PC-3 (cell line): ENCODE measurements around the gene TAGLN3. TPM values are rescaled to one million over a fixed set of nuclear protein-coding genes. Genes with fewer than 3 reads are reported as not detected.

Source experiments
- ATAC-seq: fragments of 200-7000 bp; cut with Tn5 transposase; 2 replicates; pipeline ENCODE4 v1.9.1; 2020; ENCODE audit warnings: mild to moderate bottlenecking, moderate library complexity
- BruUV-seq: library from RNA; stranded (reverse); fragments of 400-500 nt; replicated peaks from 2 replicates; lab custom pipeline; 2021; lab: Mats Ljungman, UMichigan
- CTCF ChIA-PET: fragments of 300-600 bp; sonication (Branson Sonifier 250); formaldehyde crosslinking; loops from one replicate; lab custom pipeline; 2022; ENCODE audit warnings: antibody characterized with exemption; lab: Charles Lee
- POLR2A ChIA-PET: fragments of 300-600 bp; sonication (Branson Sonifier 250); formaldehyde crosslinking; loops from one replicate; lab custom pipeline; 2022; ENCODE audit warnings: antibody characterized with exemption; ENCODE audit not compliant: unreplicated experiment; lab: Charles Lee
- DNase-seq: peaks from one replicate; pipeline ENCODE4 v3.0.0-alpha.2; 2015
- H2AFZ ChIP-seq: fragments of 300-600 bp; sonication (generic); 2 replicates; pipeline ENCODE4 v1.6.0; 2016; ENCODE audit warnings: antibody characterized with exemption, low read length
- H3F3A ChIP-seq: fragments of 300-600 bp; sonication (generic); one replicate; pipeline ENCODE4 v1.6.0; 2017; ENCODE audit warnings: antibody characterized with exemption, low read length, control low read depth, mild to moderate bottlenecking; ENCODE audit not compliant: unreplicated experiment
- H3K27ac ChIP-seq: fragments of 300-600 bp; sonication (generic); 2 replicates; pipeline ENCODE4 v1.5.1; 2016; ENCODE audit warnings: mild to moderate bottlenecking, low read length
- H3K27me3 ChIP-seq: fragments of 300-600 bp; sonication (generic); 2 replicates; pipeline ENCODE4 v1.6.1; 2016; ENCODE audit warnings: low read length, mixed read lengths
- H3K36me3 ChIP-seq: fragments of 300-600 bp; sonication (generic); 2 replicates; pipeline ENCODE4 v1.6.1; 2016; ENCODE audit warnings: low read depth, mixed run types, low read length, mixed read lengths
- H3K4me1 ChIP-seq: fragments of 300-600 bp; sonication (generic); 2 replicates; pipeline ENCODE4 v1.5.1; 2016; ENCODE audit warnings: low read length; ENCODE audit not compliant: insufficient read depth
- H3K4me2 ChIP-seq: fragments of 300-600 bp; sonication (generic); 2 replicates; pipeline ENCODE4 v1.6.0; 2016; ENCODE audit warnings: low read length
- H3K4me3 ChIP-seq: fragments of 300-600 bp; sonication (generic); 2 replicates; pipeline ENCODE4 v1.5.1; 2016; ENCODE audit warnings: mild to moderate bottlenecking, low read length, mixed read lengths
- H3K79me2 ChIP-seq: fragments of 300-600 bp; sonication (generic); 2 replicates; pipeline ENCODE4 v1.6.1; 2017; ENCODE audit warnings: low read length, mixed read lengths
- H3K9ac ChIP-seq: fragments of 300-600 bp; sonication (generic); 2 replicates; pipeline ENCODE4 v1.6.0; 2016; ENCODE audit warnings: mild to moderate bottlenecking, low read length
- H3K9me2 ChIP-seq: fragments of 300-600 bp; sonication (generic); replicated peaks from 2 replicates; pipeline ENCODE4 v1.6.1; 2016; ENCODE audit warnings: mixed run types, low read length, mixed read lengths
- H3K9me3 ChIP-seq: fragments of 300-600 bp; sonication (generic); 2 replicates; pipeline ENCODE4 v1.6.1; 2016; ENCODE audit warnings: low read length, mixed read lengths
- H4K20me1 ChIP-seq: fragments of 300-600 bp; sonication (generic); 2 replicates; pipeline ENCODE4 v1.6.1; 2016; ENCODE audit warnings: low read length, mixed read lengths
- EZH2 ChIP-seq: fragments of 300-600 bp; sonication (generic); IDR thresholded peaks from one replicate; pipeline ENCODE4 v1.6.1; 2017; ENCODE audit warnings: antibody characterized with exemption, mild to moderate bottlenecking, low read length; ENCODE audit not compliant: unreplicated experiment
- EZH2phosphoT487 ChIP-seq: fragments of 300-600 bp; sonication (generic); IDR thresholded peaks from 2 replicates; pipeline ENCODE4 v1.6.1; 2018; ENCODE audit warnings: mild to moderate bottlenecking, antibody characterized with exemption, low read length, borderline replicate concordance
- intact Hi-C: fragments of 100-400 bp; cut with micrococcal nuclease; formaldehyde crosslinking; loops from 2 replicates; pipeline ENCODE4 v1.9.0; 2023
- total RNA-seq: library from RNA; depleted of rRNA; stranded (reverse); fragments of >200 nt; gene quantifications from 2 replicates; pipeline ENCODE4 v1.2.3, GENCODE V29; 2014
- TF ChIP-seq, protein P1 (sequence below): fragments of 300-600 bp; sonication (generic); conservative IDR thresholded peaks from 2 replicates; pipeline ENCODE4 v1.5.1; 2017; ENCODE audit warnings: antibody characterized with exemption, low read depth, mild to moderate bottlenecking, low read length

The TAGLN3 gene
- total RNA-seq, 1 experiment from 2014 or later: 4.3 TPM

DNA sequence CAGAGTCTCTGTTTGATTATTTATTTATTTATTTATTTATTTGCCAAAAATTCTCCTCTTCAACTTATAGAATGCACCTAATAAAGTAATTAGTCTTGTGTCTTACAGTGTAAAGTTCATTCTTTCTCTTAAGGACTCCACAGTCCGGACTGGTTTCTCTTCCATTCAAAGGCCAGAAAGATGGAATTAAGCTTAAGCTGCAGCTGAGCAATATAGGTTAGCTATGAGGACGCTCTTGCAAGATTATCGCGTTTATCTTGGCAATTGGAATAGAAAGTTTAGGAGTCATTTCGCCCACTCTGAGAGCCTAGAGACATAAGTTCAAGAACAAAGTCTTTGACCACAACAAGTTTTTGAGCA lies 15.0 kb downstream of the TAGLN3 start:
- Histone ChIP-seq H3K79me2 (no peaks in the 10 kb centered on the region), H3K27ac (no peak overlapping the region), H3K9ac (no peak overlapping the region), H3K9me2 (no peaks in the 10 kb centered on the region), H3K27me3 (no peaks in the 10 kb centered on the region), H3K36me3 (no peaks in the 10 kb centered on the region), H2AFZ (peak overlapping the region; percentile 80), H3K4me3 (no peak overlapping the region), H4K20me1 (no peaks in the 10 kb centered on the region), H3K4me2 (peak overlapping the region; percentile 32), H3K4me1 (0 out of 2 replicates have a peak, but pooled peaks cover 5% of the 10 kb centered on the region), H3K9me3 (no peaks in the 10 kb centered on the region), H3F3A (no peaks in the 10 kb centered on the region)
- ChIA-PET POLR2A (interaction anchor here (0.7 to 0.8 kb wide), 2 partner anchors 129 to 297 kb away, joined by 3 read pairs; no protein-coding TSS in a partner anchor), CTCF (interaction anchor here (0.7 to 3.2 kb wide), 20 partner anchors 10 to 345 kb away, joined by 3 to 46 read pairs (median 4); partner anchors contain the start of genes ABHD10 and TAGLN3)
- no TSS peak for BruUV-seq
- DNase-seq (no peak), ATAC-seq (peak; percentile 39)
- TF ChIP-seq, protein P1, sequence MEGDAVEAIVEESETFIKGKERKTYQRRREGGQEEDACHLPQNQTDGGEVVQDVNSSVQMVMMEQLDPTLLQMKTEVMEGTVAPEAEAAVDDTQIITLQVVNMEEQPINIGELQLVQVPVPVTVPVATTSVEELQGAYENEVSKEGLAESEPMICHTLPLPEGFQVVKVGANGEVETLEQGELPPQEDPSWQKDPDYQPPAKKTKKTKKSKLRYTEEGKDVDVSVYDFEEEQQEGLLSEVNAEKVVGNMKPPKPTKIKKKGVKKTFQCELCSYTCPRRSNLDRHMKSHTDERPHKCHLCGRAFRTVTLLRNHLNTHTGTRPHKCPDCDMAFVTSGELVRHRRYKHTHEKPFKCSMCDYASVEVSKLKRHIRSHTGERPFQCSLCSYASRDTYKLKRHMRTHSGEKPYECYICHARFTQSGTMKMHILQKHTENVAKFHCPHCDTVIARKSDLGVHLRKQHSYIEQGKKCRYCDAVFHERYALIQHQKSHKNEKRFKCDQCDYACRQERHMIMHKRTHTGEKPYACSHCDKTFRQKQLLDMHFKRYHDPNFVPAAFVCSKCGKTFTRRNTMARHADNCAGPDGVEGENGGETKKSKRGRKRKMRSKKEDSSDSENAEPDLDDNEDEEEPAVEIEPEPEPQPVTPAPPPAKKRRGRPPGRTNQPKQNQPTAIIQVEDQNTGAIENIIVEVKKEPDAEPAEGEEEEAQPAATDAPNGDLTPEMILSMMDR: no peak
- TF ChIP-seq EZH2: no peak
- no peak for TF ChIP-seq EZH2phosphoT487
- intact Hi-C loops: loop anchor here (1.0 to 2.0 kb wide), 4 partner anchors 24 to 297 kb away; no protein-coding TSS in a partner anchor

DNA sequence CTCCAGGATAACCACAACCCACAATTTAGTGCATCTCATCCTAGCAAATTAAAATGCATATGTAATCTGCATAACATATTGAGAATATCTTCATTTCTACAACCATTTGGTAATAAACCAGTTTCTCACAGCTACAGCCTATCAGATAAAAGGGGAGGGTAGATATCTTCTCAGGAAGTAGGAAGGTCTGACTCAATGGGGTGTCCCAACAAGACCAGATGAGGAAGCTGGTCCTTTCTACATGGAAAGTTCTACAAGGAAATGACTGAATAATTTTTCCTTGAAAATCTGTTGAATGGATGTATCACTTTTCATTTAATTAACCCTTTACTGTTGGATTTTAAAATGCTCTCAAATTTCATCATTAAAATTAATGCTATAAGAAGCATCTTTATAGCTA lies 18.4 kb downstream of the TAGLN3 start:
- H3K27me3 ChIP-seq: no peaks in the 10 kb centered on the region
- H2AFZ ChIP-seq: no peak overlapping the region
- 0 out of 2 replicates have a peak, but pooled peaks cover 5% of the 10 kb centered on the region for H3K4me1 ChIP-seq
- ChIA-PET CTCF (no interaction called here), POLR2A (no interaction called here)
- H3K9me2 ChIP-seq: 0 out of 2 replicates have a peak, but pooled peaks cover 3% of the 10 kb centered on the region
- no TSS peak for BruUV-seq
- no peaks in the 10 kb centered on the region for H3F3A ChIP-seq
- no peak overlapping the region for H3K4me3 ChIP-seq
- H3K4me2 ChIP-seq: no peak overlapping the region
- H3K9me3 ChIP-seq: no peaks in the 10 kb centered on the region
- no peak overlapping the region for H3K9ac ChIP-seq
- H3K27ac ChIP-seq: no peak overlapping the region
- no peak for TF ChIP-seq EZH2phosphoT487
- TF ChIP-seq EZH2: no peak
- TF ChIP-seq, protein P1: no peak
- H4K20me1 ChIP-seq: no peaks in the 10 kb centered on the region
- no peaks in the 10 kb centered on the region for H3K36me3 ChIP-seq
- no peak for DNase-seq
- no peaks in the 10 kb centered on the region for H3K79me2 ChIP-seq
- ATAC-seq: no peak
- intact Hi-C loops: no loop called here

DNA sequence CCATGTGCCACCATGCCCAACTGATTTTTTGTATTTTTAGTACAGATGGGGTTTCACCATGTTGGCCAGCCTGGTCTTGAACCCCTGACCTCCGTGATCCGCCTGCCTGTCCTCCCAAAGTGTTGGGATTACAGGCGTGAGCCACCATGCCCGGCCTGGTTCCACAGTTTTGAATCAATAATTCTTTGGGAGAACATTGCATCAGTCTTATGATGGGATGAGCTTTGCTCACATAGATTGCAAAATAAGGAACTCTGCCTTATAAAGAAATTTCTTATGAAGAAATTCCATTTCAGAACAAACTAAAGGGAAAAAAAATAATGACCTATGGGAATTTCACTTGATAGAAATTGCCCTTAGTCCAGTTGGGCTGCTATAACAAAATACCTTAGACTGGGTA lies 20.0 kb downstream of the TAGLN3 start:
- CTCF ChIA-PET: no interaction called here
- ATAC-seq: no peak
- Histone ChIP-seq H2AFZ (no peak overlapping the region), H4K20me1 (no peaks in the 10 kb centered on the region), H3K9me3 (no peaks in the 10 kb centered on the region), H3K27me3 (no peaks in the 10 kb centered on the region), H3K79me2 (no peaks in the 10 kb centered on the region), H3K4me1 (no peaks in the 10 kb centered on the region), H3K36me3 (no peaks in the 10 kb centered on the region), H3K4me2 (no peak overlapping the region), H3F3A (no peaks in the 10 kb centered on the region), H3K9me2 (0 out of 2 replicates have a peak, but pooled peaks cover 3% of the 10 kb centered on the region), H3K27ac (no peak overlapping the region), H3K4me3 (no peak overlapping the region), H3K9ac (no peak overlapping the region)
- POLR2A ChIA-PET: no interaction called here
- BruUV-seq: no TSS peak
- no peak for TF ChIP-seq EZH2
- no peak for TF ChIP-seq EZH2phosphoT487
- TF ChIP-seq, protein P1: no peak
- intact Hi-C loops: no loop called here
- no peak for DNase-seq
